IMR-90 (cell line): ENCODE data around the gene ANKMY1. TPM values are rescaled to one million over a fixed set of nuclear protein-coding genes. Genes with fewer than 3 reads are reported as not detected.

Source experiments
- ATAC-seq: fragments of 200-7000 bp; cut with Tn5 transposase; 2 replicates; pipeline ENCODE4 v1.9.1; 2020; ENCODE audit warnings: low read depth, mild to moderate bottlenecking, moderate library complexity
- BruUV-seq: library from RNA; stranded (reverse); fragments of 400-500 nt; replicated peaks from 2 replicates; lab custom pipeline; 2021; lab: Mats Ljungman, UMichigan
- CTCF ChIA-PET: fragments of 300-600 bp; formaldehyde crosslinking; extraction: SDS; loops from one replicate; lab custom pipeline; 2021; ENCODE audit warnings: antibody characterized with exemption; lab: Yijun Ruan, JAX
- POLR2A ChIA-PET: fragments of 300-600 bp; sonication (Branson Sonifier 250); formaldehyde crosslinking; loops from one replicate; lab custom pipeline; 2022; ENCODE audit warnings: antibody characterized with exemption; ENCODE audit not compliant: unreplicated experiment; lab: Charles Lee
- DNase-seq: peaks from one replicate; pipeline ENCODE4 v3.0.0; 2013
- H2AFZ ChIP-seq: replicated peaks from 2 replicates; pipeline ENCODE3; 2013; ENCODE audit warnings: low read length, mild to moderate bottlenecking; ENCODE audit not compliant: poor library complexity
- H2AK5ac ChIP-seq: 2 replicates; pipeline ENCODE4 v1.6.1; 2013; ENCODE audit warnings: low read depth, low read length, inconsistent platforms
- H2AK9ac ChIP-seq: replicated peaks from 2 replicates; pipeline ENCODE3; 2013; ENCODE audit warnings: mild to moderate bottlenecking, low read depth, low read length, moderate library complexity; ENCODE audit not compliant: poor library complexity
- H2BK120ac ChIP-seq: 2 replicates; pipeline ENCODE4 v1.6.1; 2013; ENCODE audit warnings: low read depth, low read length, inconsistent platforms
- H2BK15ac ChIP-seq: 3 replicates; pipeline ENCODE4 v1.6.1; 2013; ENCODE audit warnings: low read depth, low read length, inconsistent platforms
- H2BK20ac ChIP-seq: 2 replicates; pipeline ENCODE4 v1.6.1; 2013; ENCODE audit warnings: low read depth, mild to moderate bottlenecking, inconsistent platforms, low read length, moderate library complexity
- H2BK5ac ChIP-seq: 2 replicates; pipeline ENCODE4 v1.6.1; 2013; ENCODE audit warnings: mild to moderate bottlenecking, low read depth, low read length, inconsistent platforms; ENCODE audit not compliant: poor library complexity, severe bottlenecking
- H3K14ac ChIP-seq: replicated peaks from 2 replicates; pipeline ENCODE4 v1.6.1; 2013; ENCODE audit warnings: low read depth, low read length, inconsistent platforms
- H3K18ac ChIP-seq: 2 replicates; pipeline ENCODE4 v1.6.1; 2013; ENCODE audit warnings: low read depth, low read length, control low read depth
- H3K23ac ChIP-seq: 2 replicates; pipeline ENCODE4 v1.6.1; 2013; ENCODE audit warnings: low read depth, low read length, inconsistent platforms
- H3K27ac ChIP-seq: 2 replicates; pipeline ENCODE4 v1.5.1; 2013; ENCODE audit warnings: mild to moderate bottlenecking, control low read depth, low read length; ENCODE audit not compliant: insufficient read depth
- H3K27me3 ChIP-seq: 2 replicates; pipeline ENCODE4 v1.6.1; 2013; ENCODE audit warnings: low read length; ENCODE audit not compliant: control insufficient read depth, insufficient read depth
- H3K36me3 ChIP-seq: 2 replicates; pipeline ENCODE4 v1.6.1; 2013; ENCODE audit warnings: low read length, mixed read lengths; ENCODE audit not compliant: control insufficient read depth, insufficient read depth
- H3K4ac ChIP-seq: 2 replicates; pipeline ENCODE4 v1.6.1; 2013; ENCODE audit warnings: low read depth, low read length, inconsistent platforms
- H3K4me1 ChIP-seq: 2 replicates; pipeline ENCODE4 v1.6.1; 2013; ENCODE audit warnings: low read length, mixed read lengths; ENCODE audit not compliant: control insufficient read depth, insufficient read depth
- H3K4me2 ChIP-seq: 2 replicates; pipeline ENCODE4 v1.6.1; 2013; ENCODE audit warnings: low read depth, mild to moderate bottlenecking, control low read depth, low read length, moderate library complexity
- H3K4me3 ChIP-seq: 2 replicates; pipeline ENCODE4 v1.5.1; 2013; ENCODE audit warnings: low read depth, mild to moderate bottlenecking, control low read depth, low read length, moderate library complexity; ENCODE audit not compliant: insufficient read depth
- H3K56ac ChIP-seq: 2 replicates; pipeline ENCODE4 v1.6.1; 2013; ENCODE audit warnings: low read length, inconsistent platforms; ENCODE audit not compliant: insufficient read depth; ENCODE audit errors: extremely low read depth
- H3K79me1 ChIP-seq, 2 experiments: 2 replicates each; pipeline ENCODE4 v1.6.1; 2013; ENCODE audit warnings: low read length in 2 of 2, inconsistent platforms in 1 of 2, low read depth in 1 of 2
- H3K9ac ChIP-seq: 2 replicates; pipeline ENCODE4 v1.6.1; 2013; ENCODE audit warnings: low read depth, low read length, control low read depth
- H3K9me1 ChIP-seq: 2 replicates; pipeline ENCODE4 v1.6.1; 2013; ENCODE audit warnings: low read length, inconsistent platforms; ENCODE audit not compliant: insufficient read depth
- H3K9me3 ChIP-seq: 2 replicates; pipeline ENCODE4 v1.6.1; 2013; ENCODE audit warnings: low read length; ENCODE audit not compliant: control insufficient read depth, insufficient read depth
- H4K20me1 ChIP-seq: 2 replicates; pipeline ENCODE4 v1.6.1; 2013; ENCODE audit warnings: low read length, inconsistent platforms; ENCODE audit not compliant: insufficient read depth
- H4K5ac ChIP-seq: 2 replicates; pipeline ENCODE4 v1.6.1; 2013; ENCODE audit warnings: mild to moderate bottlenecking, low read depth, low read length, control low read depth
- H4K8ac ChIP-seq, 2 experiments: 2 replicates each; pipeline ENCODE4 v1.6.1; 2013; ENCODE audit warnings: low read depth in 2 of 2, low read length in 2 of 2, control low read depth in 1 of 2, inconsistent platforms in 1 of 2
- H4K91ac ChIP-seq: 2 replicates; pipeline ENCODE4 v1.6.1; 2013; ENCODE audit warnings: low read depth, low read length, inconsistent platforms; ENCODE audit not compliant: insufficient read depth
- CHD1 ChIP-seq: IDR thresholded peaks from 2 replicates; pipeline ENCODE4 v1.6.1; 2012; ENCODE audit warnings: low read depth, low read length, improper control_type of control experiment
- FOS ChIP-seq: fragments of 150-350 bp; IDR thresholded peaks from 2 replicates; pipeline ENCODE4 v1.6.1; 2016; ENCODE audit warnings: low read depth, low read length
- MAFK ChIP-seq: IDR thresholded peaks from 2 replicates; pipeline ENCODE4 v1.6.1; 2012; ENCODE audit warnings: low read depth, low read length, improper control_type of control experiment
- NFE2L2 ChIP-seq: fragments of 150-350 bp; IDR thresholded peaks from 2 replicates; pipeline ENCODE4 v1.6.1; 2016; ENCODE audit warnings: low read depth, mild to moderate bottlenecking, low read length
- RCOR1 ChIP-seq: IDR thresholded peaks from 2 replicates; pipeline ENCODE4 v1.6.1; 2012; ENCODE audit warnings: mild to moderate bottlenecking, low read length, improper control_type of control experiment; ENCODE audit not compliant: insufficient replicate concordance
- SMC3 ChIP-seq: fragments of 150-350 bp; IDR thresholded peaks from 2 replicates; pipeline ENCODE4 v1.6.1; 2016; ENCODE audit warnings: low read depth, mild to moderate bottlenecking, antibody characterized with exemption, low read length, moderate library complexity
- WGBS, 2 experiments: methylation state at CpG; one replicate each; pipeline versions ENCODE4 v1.1.5 to v1.1.7; 2013; ENCODE audit warnings: missing lambda C conversion rate in 2 of 2; ENCODE audit not compliant: insufficient read length in 1 of 2; ENCODE audit errors: extremely low coverage in 2 of 2; 5-methylcytosine and 5-hydroxymethylcytosine counted together
- dilution Hi-C: fragments of 300-500 bp; cut with HindIII; formaldehyde crosslinking; loops from one replicate; pipeline ENCODE4 v1.14.3; 2018; ENCODE audit warnings: low sequenced_read_pairs; ENCODE audit not compliant: unreplicated experiment
- in situ Hi-C: fragments of 300-500 bp; cut with MboI; formaldehyde crosslinking; loops from 3 replicates; pipeline ENCODE4 v1.14.3; 2019; ENCODE audit warnings: low sequenced_read_pairs, inconsistent platforms, mixed read lengths
- intact Hi-C: fragments of 100-400 bp; cut with micrococcal nuclease; formaldehyde crosslinking; loops from 2 replicates; pipeline ENCODE4 v1.10.0; 2022
- polyA plus RNA-seq, 3 experiments: library from polyadenylated mRNA; depleted of rRNA; stranded (reverse); fragments of >200 nt; gene quantifications; 2 replicates each; pipeline ENCODE4 v1.2.3, GENCODE V29; 2012; ENCODE audit warnings: low replicate concordance in 1 of 3
- total RNA-seq: library from RNA; depleted of rRNA; stranded (reverse); fragments of >200 nt; gene quantifications from 2 replicates; pipeline ENCODE4 v1.2.3, GENCODE V29; 2012
- TF ChIP-seq, protein P1 (sequence below): conservative IDR thresholded peaks from 2 replicates; pipeline ENCODE4 v1.5.1; 2012; ENCODE audit warnings: mild to moderate bottlenecking, low read depth, low read length, improper control_type of control experiment
- TF ChIP-seq, protein P2 (sequence below): fragments of 150-350 bp; IDR thresholded peaks from 2 replicates; pipeline ENCODE4 v1.6.1; 2016; ENCODE audit warnings: low read depth, mild to moderate bottlenecking, low read length, moderate library complexity, borderline replicate concordance

The ANKMY1 gene
- total and polyA plus RNA-seq, 2 of the 4 experiments (the other 2 are of a cell fraction) = 2.9 to 5.5 TPM

- in situ Hi-C loops (no loop called here), dilution Hi-C loops (no loop called here), intact Hi-C loops (no loop called here)
- peaks cover 0 to 7% of the 10 kb centered on the region in 2 experiments; a peak in 2 of 4 replicates for H3K79me1 ChIP-seq
- H3K27ac ChIP-seq = no peak overlapping the region
- TF ChIP-seq SMC3 = no peak
- TF ChIP-seq FOS = no peak
- TF ChIP-seq MAFK = no peak
- TF ChIP-seq, protein P1, sequence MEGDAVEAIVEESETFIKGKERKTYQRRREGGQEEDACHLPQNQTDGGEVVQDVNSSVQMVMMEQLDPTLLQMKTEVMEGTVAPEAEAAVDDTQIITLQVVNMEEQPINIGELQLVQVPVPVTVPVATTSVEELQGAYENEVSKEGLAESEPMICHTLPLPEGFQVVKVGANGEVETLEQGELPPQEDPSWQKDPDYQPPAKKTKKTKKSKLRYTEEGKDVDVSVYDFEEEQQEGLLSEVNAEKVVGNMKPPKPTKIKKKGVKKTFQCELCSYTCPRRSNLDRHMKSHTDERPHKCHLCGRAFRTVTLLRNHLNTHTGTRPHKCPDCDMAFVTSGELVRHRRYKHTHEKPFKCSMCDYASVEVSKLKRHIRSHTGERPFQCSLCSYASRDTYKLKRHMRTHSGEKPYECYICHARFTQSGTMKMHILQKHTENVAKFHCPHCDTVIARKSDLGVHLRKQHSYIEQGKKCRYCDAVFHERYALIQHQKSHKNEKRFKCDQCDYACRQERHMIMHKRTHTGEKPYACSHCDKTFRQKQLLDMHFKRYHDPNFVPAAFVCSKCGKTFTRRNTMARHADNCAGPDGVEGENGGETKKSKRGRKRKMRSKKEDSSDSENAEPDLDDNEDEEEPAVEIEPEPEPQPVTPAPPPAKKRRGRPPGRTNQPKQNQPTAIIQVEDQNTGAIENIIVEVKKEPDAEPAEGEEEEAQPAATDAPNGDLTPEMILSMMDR = no peak
- no peak for TF ChIP-seq NFE2L2
- TF ChIP-seq, protein P2, sequence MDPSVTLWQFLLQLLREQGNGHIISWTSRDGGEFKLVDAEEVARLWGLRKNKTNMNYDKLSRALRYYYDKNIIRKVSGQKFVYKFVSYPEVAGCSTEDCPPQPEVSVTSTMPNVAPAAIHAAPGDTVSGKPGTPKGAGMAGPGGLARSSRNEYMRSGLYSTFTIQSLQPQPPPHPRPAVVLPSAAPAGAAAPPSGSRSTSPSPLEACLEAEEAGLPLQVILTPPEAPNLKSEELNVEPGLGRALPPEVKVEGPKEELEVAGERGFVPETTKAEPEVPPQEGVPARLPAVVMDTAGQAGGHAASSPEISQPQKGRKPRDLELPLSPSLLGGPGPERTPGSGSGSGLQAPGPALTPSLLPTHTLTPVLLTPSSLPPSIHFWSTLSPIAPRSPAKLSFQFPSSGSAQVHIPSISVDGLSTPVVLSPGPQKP = no peak
- no peak for TF ChIP-seq RCOR1
- TF ChIP-seq CHD1 = no peak
- peaks cover 19% of the 10 kb centered on the region for H3K9me3 ChIP-seq
- no peak overlapping the region for H2BK5ac ChIP-seq
- BruUV-seq = no TSS peak
- no peak overlapping the region for H3K9ac ChIP-seq
- no peak overlapping the region for H2BK20ac ChIP-seq
- no peak overlapping the region for H3K4ac ChIP-seq
- no peaks in the 10 kb centered on the region for H4K20me1 ChIP-seq
- WGBS, 2 experiments = no CpG with 5 or more reads among the region's 7 CpGs
- H4K8ac ChIP-seq = no peak overlapping the region
- no peak overlapping the region for H3K18ac ChIP-seq
- H3K4me1 ChIP-seq = no peaks in the 10 kb centered on the region
- H2AK5ac ChIP-seq = no peak overlapping the region
- no peak overlapping the region for H3K4me3 ChIP-seq
- no peak overlapping the region for H2AK9ac ChIP-seq
- H3K36me3 ChIP-seq = peaks cover 6% of the 10 kb centered on the region; the same call in 1 of the 2 replicates
- no peak overlapping the region for H2AFZ ChIP-seq
- no peak overlapping the region for H2BK120ac ChIP-seq
- H4K5ac ChIP-seq = no peak overlapping the region
- no peak overlapping the region for H3K14ac ChIP-seq
- H3K27me3 ChIP-seq = no peaks in the 10 kb centered on the region
- ATAC-seq = no peak
- no peak overlapping the region for H3K4me2 ChIP-seq
- no peak overlapping the region for H3K23ac ChIP-seq
- no peak overlapping the region for H3K56ac ChIP-seq
- H3K9me1 ChIP-seq = no peaks in the 10 kb centered on the region
- DNase-seq = no peak
- no peak overlapping the region for H4K91ac ChIP-seq
- ChIA-PET CTCF (no interaction called here), POLR2A (no interaction called here)
- H2BK15ac ChIP-seq = no peak overlapping the region
Observed at GRCh38 chr2:240530181-240530580, 27.6 kb downstream of the ANKMY1 start.
